Measurements from ENCODE around the gene OR13H1.
"Not testable (repeated sequence)": the region's sequence is repeated elsewhere in the genome, so short reads cannot be mapped to it uniquely, and the experiment has no call there.

OR13H1 gene, protein sequence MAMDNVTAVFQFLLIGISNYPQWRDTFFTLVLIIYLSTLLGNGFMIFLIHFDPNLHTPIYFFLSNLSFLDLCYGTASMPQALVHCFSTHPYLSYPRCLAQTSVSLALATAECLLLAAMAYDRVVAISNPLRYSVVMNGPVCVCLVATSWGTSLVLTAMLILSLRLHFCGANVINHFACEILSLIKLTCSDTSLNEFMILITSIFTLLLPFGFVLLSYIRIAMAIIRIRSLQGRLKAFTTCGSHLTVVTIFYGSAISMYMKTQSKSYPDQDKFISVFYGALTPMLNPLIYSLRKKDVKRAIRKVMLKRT

GRCh38 chrX:131543774-131544173, at the start of gene OR13H1:
Gene OR13H1 (plus strand): TSS chrX:131544074. CDS start chrX:131544074, 0 bp downstream.
- no peak for DNase-seq

GRCh38 chrX:131501556-131501955, 42.3 kb upstream of the OR13H1 start:
- DNase-seq: not testable (repeated sequence)

GRCh38 chrX:131513159-131513914, 30.5 kb upstream of the OR13H1 start:
- DNase-seq: no peak

GRCh38 chrX:131521824-131522223, 22.1 kb upstream of the OR13H1 start:
- no peak for DNase-seq

- no peak for DNase-seq
These were observed 344 bp downstream of the OR13H1 start for GRCh38 chrX:131544218-131544617.

- no peak for DNase-seq
These were observed 5.1 kb downstream of the OR13H1 start for GRCh38 chrX:131549011-131549410.

DNA sequence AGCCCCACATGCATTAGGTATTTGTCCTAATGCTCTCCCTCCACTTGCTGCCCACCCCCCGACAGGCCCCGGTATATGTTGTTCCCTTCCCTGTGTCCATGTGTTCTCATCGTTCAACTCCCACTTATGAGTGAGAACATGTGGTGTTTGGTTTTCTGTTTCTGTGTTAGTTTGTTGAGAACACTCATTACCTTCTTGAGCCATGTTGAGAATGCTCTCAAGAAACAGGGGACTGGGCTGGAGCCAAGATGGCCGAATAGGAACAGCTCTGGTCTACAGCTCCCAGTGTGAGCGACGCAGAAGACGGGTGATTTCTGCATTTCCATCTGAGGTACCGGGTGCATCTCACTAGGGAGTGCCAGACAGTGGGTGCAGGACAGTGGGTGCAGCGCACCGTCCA, 8.6 kb downstream of the OR13H1 start:
- DNase-seq: not testable (repeated sequence)

- DNase-seq: no peak
These were observed 14.7 kb downstream of the OR13H1 start for GRCh38 chrX:131558562-131558961.

DNA sequence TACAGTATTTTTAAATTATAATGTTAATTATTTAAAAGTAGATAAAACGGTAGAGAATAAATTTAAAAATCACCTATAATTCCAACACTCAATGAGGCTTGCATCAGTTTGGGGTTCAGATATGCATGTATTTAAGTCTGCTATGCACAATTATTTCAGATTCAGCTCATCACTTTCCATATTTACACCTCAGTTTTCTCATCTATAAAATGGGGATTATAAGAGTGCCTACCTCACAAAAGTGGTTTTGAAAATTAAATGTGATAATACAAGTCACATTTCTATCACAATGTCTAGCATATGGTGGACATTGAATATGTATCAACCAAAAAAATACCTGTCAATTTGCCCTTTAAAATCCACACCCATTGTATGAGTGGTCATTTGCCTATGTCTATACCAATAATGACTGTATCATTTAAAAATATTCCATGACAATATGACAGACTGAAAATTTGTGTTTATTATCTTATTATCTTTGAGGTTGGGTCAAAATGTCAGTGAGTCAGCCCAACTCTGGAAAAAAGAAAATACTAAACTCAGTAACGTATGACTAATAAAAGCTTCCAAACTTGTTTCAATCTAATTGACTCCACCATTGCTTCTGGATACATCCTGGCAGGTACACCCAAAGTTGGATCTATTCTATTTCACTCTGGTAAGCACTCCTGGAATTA, 20.8 kb downstream of the OR13H1 start:
- DNase-seq: no peak

DNA sequence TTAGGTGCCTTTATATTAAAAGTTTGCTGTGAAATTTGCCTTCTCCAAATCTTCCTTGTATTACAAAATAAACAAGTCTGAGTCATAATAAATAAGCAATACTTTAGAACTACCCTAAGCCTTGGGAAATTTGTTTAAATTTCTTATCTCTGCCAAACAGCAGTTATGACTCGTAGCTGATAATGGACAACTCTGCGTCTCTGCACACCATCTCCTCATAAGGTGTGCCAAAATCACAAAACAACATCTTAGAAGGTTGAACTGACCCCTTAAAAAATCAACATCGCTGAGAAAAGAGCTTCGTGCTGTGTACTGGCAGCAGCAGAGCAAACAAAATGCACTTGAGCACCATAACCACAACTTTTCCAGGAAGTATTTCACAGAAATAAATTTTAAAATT, 22.0 kb downstream of the OR13H1 start:
- no peak for DNase-seq

- DNase-seq: no peak
These were observed 27.5 kb downstream of the OR13H1 start for GRCh38 chrX:131571348-131571747.

- no peak for DNase-seq
These were observed 28.6 kb downstream of the OR13H1 start for GRCh38 chrX:131572372-131573014.

DNA sequence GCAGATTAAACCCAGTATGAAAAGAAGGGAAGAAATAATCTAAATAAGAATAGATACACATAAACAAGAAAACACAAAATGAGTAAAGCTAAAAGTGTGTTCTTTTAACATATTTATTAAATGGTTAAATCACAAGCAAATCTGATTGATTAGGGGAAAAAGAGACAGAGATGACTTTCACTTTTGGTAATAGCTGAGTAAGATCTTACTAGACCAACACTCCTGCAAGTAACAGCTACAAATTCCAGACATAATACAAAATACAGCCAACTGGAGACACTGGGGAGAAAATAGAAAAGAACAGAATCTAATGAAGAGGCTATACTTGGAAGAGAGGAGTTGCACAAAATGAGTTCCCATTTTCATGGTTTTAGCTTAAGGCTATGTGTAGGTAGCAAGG, 33.5 kb downstream of the OR13H1 start:
- DNase-seq: no peak

GRCh38 chrX:131577999-131578734, 34.3 kb downstream of the OR13H1 start:
- no peak for DNase-seq

- DNase-seq: not testable (repeated sequence)
These were observed 35.0 kb downstream of the OR13H1 start for GRCh38 chrX:131578735-131579367.

DNA sequence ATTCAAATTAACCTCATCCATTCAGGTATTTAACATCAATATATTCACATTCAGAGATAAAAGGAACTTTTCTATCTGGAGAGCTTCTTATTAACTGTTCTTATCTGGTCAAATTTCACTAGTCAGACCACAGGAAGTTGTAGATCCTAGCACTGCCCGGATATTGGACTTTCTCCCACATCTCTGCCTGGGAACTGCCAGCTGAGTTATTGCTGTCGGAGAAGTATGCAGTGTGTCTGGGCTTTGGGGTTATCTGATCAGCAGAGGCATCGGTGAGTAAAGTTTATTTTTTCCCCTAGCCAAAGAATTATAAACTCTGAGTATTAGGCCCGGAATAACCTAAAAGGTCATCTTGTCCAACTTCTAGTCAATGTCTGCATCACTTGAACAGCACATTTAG, 45.1 kb downstream of the OR13H1 start:
- no peak for DNase-seq

Data from cortex of kidney (tissue), 1 donor.